Adrenal gland (tissue), 12 donors: ENCODE measurements around the gene SERGEF. TPM values are rescaled to one million over a fixed set of nuclear protein-coding genes. Genes with fewer than 3 reads are reported as not detected.

Experiments
- DNase-seq, 7 donors: peaks; one replicate each; pipeline ENCODE4 v3.0.0-alpha.2; 2019 to 2020
- H3K27ac ChIP-seq, 5 donors: fragments of 200-600 bp; sonication (generic) in 4 of 5; 1 replicate in 3 of 5; 2 replicates in 2 of 5; pipeline versions ENCODE4 v1.5.1 to v1.8.0; 2016 to 2020; ENCODE audit warnings: mild to moderate bottlenecking in 1 of 5
- H3K27me3 ChIP-seq: fragments of 200-600 bp; 2 replicates; pipeline ENCODE4 v1.8.0; 2021
- H3K36me3 ChIP-seq, 2 donors: fragments of 200-600 bp; replicated peaks in 1 of 2; 1 replicate in 1 of 2; 2 replicates in 1 of 2; pipeline versions ENCODE4 v1.5.1 to v1.8.0; 2018 to 2022
- H3K4me1 ChIP-seq, 2 donors: fragments of 200-600 bp; replicated peaks in 1 of 2; 1 replicate in 1 of 2; 2 replicates in 1 of 2; pipeline versions ENCODE4 v1.5.1 to v1.8.0; 2018 to 2021
- H3K4me3 ChIP-seq, 4 donors: fragments of 200-600 bp; sonication (generic) in 3 of 4; one replicate each; pipeline ENCODE4 v1.5.1; 2016 to 2018
- H3K9me3 ChIP-seq, 3 donors: fragments of 200-600 bp; sonication (generic) in 1 of 3; replicated peaks in 1 of 3; 1 replicate in 2 of 3; 2 replicates in 1 of 3; pipeline versions ENCODE4 v1.5.1 to v1.8.0; 2016 to 2021
- CTCF ChIP-seq, 6 experiments: fragments of 450-650 bp in 4 of 6; fragments of 200-600 bp in 2 of 6; sonication (generic) in 1 of 6; IDR thresholded peaks; 1 replicate in 5 of 6; 2 replicates in 1 of 6; pipeline versions ENCODE4 v1.5.1 to v1.8.0; 2016 to 2021; ENCODE audit warnings: antibody characterized with exemption in 6 of 6, mild to moderate bottlenecking in 2 of 6, moderate library complexity in 1 of 6
- POLR2A ChIP-seq, 2 donors: fragments of 450-650 bp; IDR thresholded peaks; one replicate each; pipeline ENCODE4 v1.6.1; 2017; ENCODE audit warnings: antibody characterized with exemption in 2 of 2, mild to moderate bottlenecking in 2 of 2, moderate library complexity in 1 of 2
- WGBS, 4 donors: extraction: QIAGEN DNeasy Blood & Tissue Kit in 2 of 4; methylation state at CpG; one replicate each; pipeline versions ENCODE4 v1.1.5 to v1.1.7; 2013 to 2017; 5-methylcytosine and 5-hydroxymethylcytosine counted together
- intact Hi-C, 2 donors: fragments of 100-400 bp; cut with DNase I; formaldehyde crosslinking; loops; one replicate each; pipeline versions ENCODE4 v1.14.1 to v1.15.0; 2022 to 2023
- polyA plus RNA-seq, 3 donors: library from polyadenylated mRNA; stranded (reverse); fragments of 200-250 nt in 2 of 3; fragments of 350-450 nt in 1 of 3; fragmentation: Illumina TruSeq in 1 of 3; extraction: RNeasy Lipid Tissue Mini Kit (QIAGEN cat#74804) in 1 of 3; gene quantifications; one replicate each; pipeline ENCODE4 v1.2.3, GENCODE V29; 2013 to 2014
- total RNA-seq, 9 donors: library from RNA; depleted of rRNA in 4 of 9; stranded (reverse); fragments of >200 nt in 4 of 9; fragments of 120-200 nt in 1 of 9; fragmentation: NEBNext Ultra II Directional in 1 of 9; extraction: Animal tissue kit (Norgen Biotek cat#: 25700) in 1 of 9; gene quantifications; one replicate each; pipeline versions ENCODE4 v1.1.0 to v1.2.4, GENCODE V29; 2013 to 2023
- donor health status: healthy with polysubstance abuse.
- donor health status: Bipolar disorder and iron deficiency.
- donor health status: DM: yes; HTN: yes; CAD: no.
- donor health status: DM: no; HTN: no; CAD: no.
- donor health status: DM: no; HTN: no; CAD: no.
- donor health status: DM: yes; HTN: yes; CAD: no.

The SERGEF gene
- total and polyA plus RNA-seq, 12 donors: 21.7 to 216 (median 38.4) TPM

- Histone ChIP-seq H3K4me1 (no peaks in the 10 kb centered on the region), H3K9me3 (no peaks in the 10 kb centered on the region), H3K36me3 (no peaks in the 10 kb centered on the region), H3K27me3 (no peaks in the 10 kb centered on the region), H3K27ac (no peak overlapping the region), H3K4me3 (no peak overlapping the region)
- TF ChIP-seq CTCF (IDR thresholded peaks at IDR 0.05) (no peak), POLR2A (IDR thresholded peaks at IDR 0.05) (no peak)
- intact Hi-C loops: loop anchor here in 1 of 2 donors (10.0 kb wide), 1 partner anchor 208 kb away; no protein-coding TSS in a partner anchor
- no peak for DNase-seq
- 71 to 95% (median 77%) methylated on average over 4 to 5 of the region's 5 CpGs for WGBS, 4 donors
These were observed 246.3 kb downstream of the SERGEF start for GRCh38 chr11:17766590-17766989.

GRCh38 chr11:17766073-17766359 is 246.8 kb downstream of the SERGEF start:
- 90 to 100% (median 92%) methylated on average over 2 to 8 of the region's 8 CpGs; no CpG with 5 or more reads in 1 of the 4 donors for WGBS, 4 donors
- Histone ChIP-seq H3K4me1 (no peaks in the 10 kb centered on the region), H3K9me3 (no peaks in the 10 kb centered on the region), H3K4me3 (no peak overlapping the region), H3K27ac (no peak overlapping the region), H3K27me3 (no peaks in the 10 kb centered on the region), H3K36me3 (no peaks in the 10 kb centered on the region)
- DNase-seq: no peak
- TF ChIP-seq POLR2A (IDR thresholded peaks at IDR 0.05) (no peak), CTCF (IDR thresholded peaks at IDR 0.05) (no peak)
- intact Hi-C loops: loop anchor here in 1 of 2 donors (10.0 kb wide), 1 partner anchor 209 kb away; no protein-coding TSS in a partner anchor

GRCh38 chr11:17765356-17766072 is 247.3 kb downstream of the SERGEF start:
- H3K27me3 ChIP-seq: no peaks in the 10 kb centered on the region
- TF ChIP-seq CTCF (IDR thresholded peaks at IDR 0.05) (no peak), POLR2A (IDR thresholded peaks at IDR 0.05) (no peak)
- DNase-seq: no peak
- 79 to 86% (median 84%) methylated on average over 11 to 13 of the region's 13 CpGs for WGBS, 4 donors
- no peaks in the 10 kb centered on the region for H3K9me3 ChIP-seq
- no peaks in the 10 kb centered on the region for H3K36me3 ChIP-seq
- no peak overlapping the region for H3K4me3 ChIP-seq
- H3K4me1 ChIP-seq: no peaks in the 10 kb centered on the region
- H3K27ac ChIP-seq: no peak overlapping the region
- intact Hi-C loops: loop anchor here in 1 of 2 donors (10.0 kb wide), 1 partner anchor 209 kb away; no protein-coding TSS in a partner anchor

- Histone ChIP-seq H3K9me3 (no peaks in the 10 kb centered on the region), H3K4me1 (no peaks in the 10 kb centered on the region), H3K27ac (no peak overlapping the region), H3K27me3 (no peaks in the 10 kb centered on the region), H3K36me3 (no peaks in the 10 kb centered on the region), H3K4me3 (no peak overlapping the region)
- intact Hi-C loops: loop anchor here (5.0 to 10.0 kb wide), 2 partner anchors 210 to 213 kb away; no protein-coding TSS in a partner anchor
- DNase-seq: no peak
- no peak for TF ChIP-seq POLR2A (IDR thresholded peaks at IDR 0.05)
- TF ChIP-seq CTCF (IDR thresholded peaks at IDR 0.05): no peak
- WGBS, 4 donors: 72 to 84% (median 82%) methylated on average over 11 to 19 of the region's 19 CpGs
These were observed 248.2 kb downstream of the SERGEF start for GRCh38 chr11:17764446-17765218.
